ENCODE data around the gene TBC1D20.

Gene TBC1D20

DNA sequence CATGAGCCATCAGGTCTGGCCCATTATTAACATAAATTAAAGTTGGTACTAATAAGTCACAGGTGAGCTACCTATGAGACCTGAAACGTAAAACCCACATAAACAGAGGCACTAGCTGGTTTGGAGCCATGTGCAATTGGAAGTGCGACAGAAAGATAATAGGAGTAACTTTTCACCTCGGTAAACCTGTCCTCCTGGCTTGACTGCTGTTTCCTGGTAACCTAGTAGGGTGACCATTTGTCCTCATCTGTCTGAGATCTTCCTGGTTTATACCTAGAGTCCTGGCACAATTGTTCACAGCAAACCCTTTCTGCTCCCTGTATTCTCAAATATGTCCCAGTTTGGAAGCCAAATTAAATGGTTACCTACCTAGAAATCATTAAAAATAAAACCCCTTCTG, 7.4 kb downstream of the TBC1D20 start:
- no peak for TF ChIP-seq POLR2AphosphoS5 (IDR thresholded peaks at IDR 0.05; ENCODE audit: low read depth, low read length)
- TF ChIP-seq, protein P1, sequence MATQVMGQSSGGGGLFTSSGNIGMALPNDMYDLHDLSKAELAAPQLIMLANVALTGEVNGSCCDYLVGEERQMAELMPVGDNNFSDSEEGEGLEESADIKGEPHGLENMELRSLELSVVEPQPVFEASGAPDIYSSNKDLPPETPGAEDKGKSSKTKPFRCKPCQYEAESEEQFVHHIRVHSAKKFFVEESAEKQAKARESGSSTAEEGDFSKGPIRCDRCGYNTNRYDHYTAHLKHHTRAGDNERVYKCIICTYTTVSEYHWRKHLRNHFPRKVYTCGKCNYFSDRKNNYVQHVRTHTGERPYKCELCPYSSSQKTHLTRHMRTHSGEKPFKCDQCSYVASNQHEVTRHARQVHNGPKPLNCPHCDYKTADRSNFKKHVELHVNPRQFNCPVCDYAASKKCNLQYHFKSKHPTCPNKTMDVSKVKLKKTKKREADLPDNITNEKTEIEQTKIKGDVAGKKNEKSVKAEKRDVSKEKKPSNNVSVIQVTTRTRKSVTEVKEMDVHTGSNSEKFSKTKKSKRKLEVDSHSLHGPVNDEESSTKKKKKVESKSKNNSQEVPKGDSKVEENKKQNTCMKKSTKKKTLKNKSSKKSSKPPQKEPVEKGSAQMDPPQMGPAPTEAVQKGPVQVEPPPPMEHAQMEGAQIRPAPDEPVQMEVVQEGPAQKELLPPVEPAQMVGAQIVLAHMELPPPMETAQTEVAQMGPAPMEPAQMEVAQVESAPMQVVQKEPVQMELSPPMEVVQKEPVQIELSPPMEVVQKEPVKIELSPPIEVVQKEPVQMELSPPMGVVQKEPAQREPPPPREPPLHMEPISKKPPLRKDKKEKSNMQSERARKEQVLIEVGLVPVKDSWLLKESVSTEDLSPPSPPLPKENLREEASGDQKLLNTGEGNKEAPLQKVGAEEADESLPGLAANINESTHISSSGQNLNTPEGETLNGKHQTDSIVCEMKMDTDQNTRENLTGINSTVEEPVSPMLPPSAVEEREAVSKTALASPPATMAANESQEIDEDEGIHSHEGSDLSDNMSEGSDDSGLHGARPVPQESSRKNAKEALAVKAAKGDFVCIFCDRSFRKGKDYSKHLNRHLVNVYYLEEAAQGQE (IDR thresholded peaks at IDR 0.05; ENCODE audit: insufficient read depth in 1 of 2, low read depth in 2 of 2, low read length in 2 of 2) = no peak
- no peak for TF ChIP-seq TAF1 (IDR thresholded peaks at IDR 0.05; ENCODE audit: borderline replicate concordance, insufficient read depth, low read length)
- TF ChIP-seq SIN3A (IDR thresholded peaks at IDR 0.05; ENCODE audit: borderline replicate concordance, insufficient read depth, low read length) = no peak
- TF ChIP-seq FOXP2 (optimal IDR thresholded peaks at IDR 0.05; ENCODE audit: borderline replicate concordance, extremely low read depth, extremely low read length, insufficient read depth) = no peak

DNA sequence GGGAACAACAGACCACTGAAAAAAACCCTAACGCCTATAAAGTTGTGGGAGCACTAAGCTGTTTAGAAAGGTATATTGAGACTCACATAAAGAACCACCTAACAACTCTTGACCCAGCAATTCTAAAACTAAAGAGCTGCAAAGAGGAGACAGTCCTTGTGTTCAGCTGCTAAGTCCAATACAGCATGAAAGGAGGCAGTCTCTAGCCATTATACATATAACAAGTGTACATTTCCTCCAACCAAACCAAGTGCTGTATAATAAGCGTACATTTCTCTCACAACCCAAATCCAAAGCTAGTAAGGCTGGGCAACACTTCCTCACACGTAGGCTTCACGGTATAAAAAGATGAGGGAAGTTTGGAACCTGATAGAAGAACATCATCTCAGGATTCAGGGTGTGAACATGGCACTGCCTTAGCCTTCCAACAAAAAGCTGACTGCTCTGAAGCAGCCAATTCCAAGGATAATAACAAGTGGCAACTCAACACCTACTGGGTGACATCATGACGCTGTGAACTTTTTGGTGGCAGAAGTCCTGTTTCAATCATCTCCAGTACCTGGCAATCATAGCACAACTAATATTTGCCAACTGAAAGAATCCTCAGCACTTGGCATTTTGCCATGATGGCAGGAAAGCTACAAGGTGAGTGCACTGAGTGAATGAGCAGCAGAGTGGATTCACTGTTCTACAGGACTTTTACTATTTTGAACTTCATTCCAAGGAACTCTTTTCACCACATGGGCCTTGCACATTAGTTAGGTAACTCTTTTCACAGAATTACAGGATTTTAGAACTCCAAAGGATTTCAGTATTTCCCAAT, 16.6 kb downstream of the TBC1D20 start:
- TF ChIP-seq SIN3A (IDR thresholded peaks at IDR 0.05; ENCODE audit: borderline replicate concordance, insufficient read depth, low read length) (no peak), TAF1 (IDR thresholded peaks at IDR 0.05; ENCODE audit: borderline replicate concordance, insufficient read depth, low read length) (no peak), FOXP2 (optimal IDR thresholded peaks at IDR 0.05; ENCODE audit: borderline replicate concordance, extremely low read depth, extremely low read length, insufficient read depth) (no peak), POLR2AphosphoS5 (IDR thresholded peaks at IDR 0.05; ENCODE audit: low read depth, low read length) (no peak)
- TF ChIP-seq, protein P1 (IDR thresholded peaks at IDR 0.05; ENCODE audit: insufficient read depth in 1 of 2, low read depth in 2 of 2, low read length in 2 of 2) = no peak

DNA sequence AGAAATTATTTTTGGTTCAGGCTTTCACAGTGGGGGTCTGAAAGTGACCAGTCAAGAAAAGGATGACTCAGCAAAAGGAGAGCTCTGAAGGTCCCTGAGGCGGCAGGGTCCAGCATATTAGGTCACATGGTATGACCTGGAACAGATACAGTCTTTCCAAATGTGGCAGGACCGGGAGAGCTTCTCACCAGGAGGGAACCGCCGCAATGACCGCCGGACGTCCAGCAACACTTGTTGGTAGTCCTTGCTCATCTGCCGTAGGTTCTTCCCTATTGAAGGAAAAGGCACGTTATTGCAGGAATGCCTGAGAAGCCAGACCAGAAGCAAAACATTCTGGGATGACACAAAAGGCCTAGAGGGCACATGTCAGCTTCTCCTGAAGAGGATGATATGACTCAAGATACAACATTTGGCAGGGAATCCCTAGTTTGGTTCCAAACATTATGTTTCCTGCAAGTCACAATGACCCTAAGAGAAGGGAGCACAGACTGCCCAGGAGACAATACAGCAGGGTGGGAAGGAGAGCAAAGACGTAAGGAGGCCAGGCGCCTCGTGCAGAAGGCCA, 17.4 kb downstream of the TBC1D20 start:
- TF ChIP-seq, protein P1 (IDR thresholded peaks at IDR 0.05; ENCODE audit: insufficient read depth in 1 of 2, low read depth in 2 of 2, low read length in 2 of 2) = no peak
- TF ChIP-seq POLR2AphosphoS5 (IDR thresholded peaks at IDR 0.05; ENCODE audit: low read depth, low read length) (no peak), SIN3A (IDR thresholded peaks at IDR 0.05; ENCODE audit: borderline replicate concordance, insufficient read depth, low read length) (no peak), TAF1 (IDR thresholded peaks at IDR 0.05; ENCODE audit: borderline replicate concordance, insufficient read depth, low read length) (no peak), FOXP2 (optimal IDR thresholded peaks at IDR 0.05; ENCODE audit: borderline replicate concordance, extremely low read depth, extremely low read length, insufficient read depth) (no peak)

GRCh38 chr20:444117-444516, 18.2 kb downstream of the TBC1D20 start:
- TF ChIP-seq, protein P1 (IDR thresholded peaks at IDR 0.05; ENCODE audit: insufficient read depth in 1 of 2, low read depth in 2 of 2, low read length in 2 of 2) = no peak
- TF ChIP-seq FOXP2 (optimal IDR thresholded peaks at IDR 0.05; ENCODE audit: borderline replicate concordance, extremely low read depth, extremely low read length, insufficient read depth) (no peak), POLR2AphosphoS5 (IDR thresholded peaks at IDR 0.05; ENCODE audit: low read depth, low read length) (no peak), SIN3A (IDR thresholded peaks at IDR 0.05; ENCODE audit: borderline replicate concordance, insufficient read depth, low read length) (no peak), TAF1 (IDR thresholded peaks at IDR 0.05; ENCODE audit: borderline replicate concordance, insufficient read depth, low read length) (no peak)

Data from PFSK-1 (cell line).